Measurements from ENCODE around the gene FXN. TPM values are rescaled to one million over a fixed set of nuclear protein-coding genes. Genes with fewer than 3 reads are reported as not detected.

The FXN gene
- total and polyA plus RNA-seq, 2 donors (not counting 1 experiment from before 2014, with no cell fraction given): 8.8 to 9.6 TPM

DNA sequence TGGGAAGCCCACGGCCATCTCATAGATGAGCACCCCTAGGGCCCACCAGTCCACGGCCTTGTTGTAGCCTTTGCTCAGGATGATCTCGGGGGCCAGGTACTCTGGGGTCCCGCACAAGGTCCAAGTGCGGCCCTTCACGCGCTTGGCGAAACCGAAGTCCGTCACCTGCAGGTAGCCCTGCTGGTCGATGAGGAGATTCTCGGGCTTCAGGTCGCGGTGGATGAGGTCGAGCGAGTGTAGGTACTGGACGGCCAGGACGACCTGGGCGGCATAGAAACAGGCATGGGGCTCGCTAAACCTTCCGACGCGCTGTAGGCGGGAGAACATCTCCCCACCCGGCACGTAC is 22.2 kb upstream of the FXN start:
- peaks cover 8 to 14% of the 10 kb centered on the region in 2 donors for H3K4me1 ChIP-seq (ENCODE audit: control insufficient read depth in 2 of 2, insufficient read depth in 2 of 2, low read length in 2 of 2)
- POLR2A ChIA-PET: no interaction called here

DNA sequence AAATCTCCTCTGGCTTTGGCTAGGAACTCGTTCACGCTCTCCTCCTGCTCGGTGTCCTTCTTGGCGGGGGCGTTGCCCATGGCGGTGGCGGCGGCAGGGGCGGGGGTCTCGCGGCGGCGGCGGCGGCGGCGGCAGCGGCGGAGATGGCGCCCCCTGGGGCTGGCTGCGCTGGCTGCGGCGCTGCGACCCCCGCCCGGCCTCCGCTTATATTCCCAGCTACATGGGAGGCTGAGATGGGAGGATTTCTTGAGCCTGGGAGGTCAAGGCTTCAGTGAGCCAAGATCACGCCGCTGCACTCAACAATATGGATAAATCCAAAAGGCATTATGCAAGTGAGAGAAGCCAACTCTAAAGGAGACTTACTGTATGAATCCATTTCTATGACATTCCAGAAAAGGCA is 21.5 kb upstream of the FXN start, which contains the start of gene PRKACG:
TSS of gene PRKACG (minus strand) at position 101 of the 400 bp plus-strand sequence. CDS start at position 80, 21 bp downstream.
- Histone ChIP-seq H3K4me2 (replicated peaks; ENCODE audit: low read depth, low read length, poor library complexity, severe bottlenecking) (peak within 1 kb of the TSS; percentile 48), H3K9me3 (ENCODE audit: control extremely low read depth in 1 of 3, control insufficient read depth in 2 of 3, insufficient read depth in 1 of 3, low read length in 2 of 3) (peaks cover 0 to 7% (median 0%) of the 10 kb centered on the region in 3 donors), H4K20me1 (ENCODE audit: control insufficient read depth, insufficient read depth, low read length, poor library complexity, severe bottlenecking) (no peaks in the 10 kb centered on the region), H3K4me3 (ENCODE audit: control extremely low read depth in 1 of 5, extremely low read depth in 1 of 5, insufficient read depth in 1 of 5, low read depth in 2 of 5, low read length in 4 of 5) (no peak within 1 kb of the TSS), H3K9ac (ENCODE audit: low read length) (no peak within 1 kb of the TSS), H3K27me3 (replicated peaks in 1 of 4; ENCODE audit: control extremely low read depth in 1 of 4, control insufficient read depth in 3 of 4, insufficient read depth in 4 of 4, low read length in 3 of 4) (no peaks in the 10 kb centered on the region), H3K27ac (ENCODE audit: low read length in 2 of 2) (no peak within 1 kb of the TSS), H3K4me1 (ENCODE audit: control insufficient read depth in 2 of 2, insufficient read depth in 2 of 2, low read length in 2 of 2) (peaks cover 8 to 14% of the 10 kb centered on the region in 2 donors), H3K79me2 (ENCODE audit: control insufficient read depth, insufficient read depth, low read length) (no peaks in the 10 kb centered on the region), H2AFZ (ENCODE audit: insufficient read depth, low read depth, low read length, poor library complexity, severe bottlenecking) (peak within 1 kb of the TSS; percentile 11), H3K36me3 (replicated peaks in 1 of 2; ENCODE audit: control extremely low read depth in 1 of 2, control insufficient read depth in 1 of 2, extremely low read depth in 1 of 2, insufficient read depth in 2 of 2, low read length in 1 of 2) (no peaks in the 10 kb centered on the region)
- WGBS (ENCODE audit: insufficient coverage): 99% methylated on average over 11 of the region's 29 CpGs
- Mint-ChIP-seq H3K9me3 (ENCODE audit: insufficient read depth) (no peaks in the 10 kb centered on the region), H3K27me3 (no peaks in the 10 kb centered on the region), H3K4me3 (peak within 1 kb of the TSS; percentile 48), H3K4me1 (peaks cover 16% of the 10 kb centered on the region), H3K27ac (no peak within 1 kb of the TSS)
- TF ChIP-seq EZH2 (IDR thresholded peaks at IDR 0.05; ENCODE audit: borderline replicate concordance, insufficient read depth, low read depth, low read length, poor library complexity, severe bottlenecking): no peak
- TF ChIP-seq, protein P1, sequence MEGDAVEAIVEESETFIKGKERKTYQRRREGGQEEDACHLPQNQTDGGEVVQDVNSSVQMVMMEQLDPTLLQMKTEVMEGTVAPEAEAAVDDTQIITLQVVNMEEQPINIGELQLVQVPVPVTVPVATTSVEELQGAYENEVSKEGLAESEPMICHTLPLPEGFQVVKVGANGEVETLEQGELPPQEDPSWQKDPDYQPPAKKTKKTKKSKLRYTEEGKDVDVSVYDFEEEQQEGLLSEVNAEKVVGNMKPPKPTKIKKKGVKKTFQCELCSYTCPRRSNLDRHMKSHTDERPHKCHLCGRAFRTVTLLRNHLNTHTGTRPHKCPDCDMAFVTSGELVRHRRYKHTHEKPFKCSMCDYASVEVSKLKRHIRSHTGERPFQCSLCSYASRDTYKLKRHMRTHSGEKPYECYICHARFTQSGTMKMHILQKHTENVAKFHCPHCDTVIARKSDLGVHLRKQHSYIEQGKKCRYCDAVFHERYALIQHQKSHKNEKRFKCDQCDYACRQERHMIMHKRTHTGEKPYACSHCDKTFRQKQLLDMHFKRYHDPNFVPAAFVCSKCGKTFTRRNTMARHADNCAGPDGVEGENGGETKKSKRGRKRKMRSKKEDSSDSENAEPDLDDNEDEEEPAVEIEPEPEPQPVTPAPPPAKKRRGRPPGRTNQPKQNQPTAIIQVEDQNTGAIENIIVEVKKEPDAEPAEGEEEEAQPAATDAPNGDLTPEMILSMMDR (IDR thresholded peaks at IDR 0.05): no peak
- DNase-seq (no peak), ATAC-seq (ENCODE audit: low read depth) (no peak)
- ChIA-PET CTCF (no interaction called here), POLR2A (no interaction called here)
- intact Hi-C loops (cut with micrococcal nuclease): no loop called here

More for the DNA sequence above, 22.2 kb upstream of the FXN start:
- H3K4me3 ChIP-seq (ENCODE audit: control extremely low read depth in 1 of 5, extremely low read depth in 1 of 5, insufficient read depth in 1 of 5, low read depth in 2 of 5, low read length in 4 of 5): no peak overlapping the region
- no peaks in the 10 kb centered on the region for H3K27me3 ChIP-seq (replicated peaks in 1 of 4; ENCODE audit: control extremely low read depth in 1 of 4, control insufficient read depth in 3 of 4, insufficient read depth in 4 of 4, low read length in 3 of 4)
- Mint-ChIP-seq H3K9me3 (ENCODE audit: insufficient read depth) (no peaks in the 10 kb centered on the region), H3K4me1 (peaks cover 16% of the 10 kb centered on the region), H3K27ac (no peak overlapping the region), H3K27me3 (no peaks in the 10 kb centered on the region), H3K4me3 (no peak overlapping the region)
- H3K36me3 ChIP-seq (replicated peaks in 1 of 2; ENCODE audit: control extremely low read depth in 1 of 2, control insufficient read depth in 1 of 2, extremely low read depth in 1 of 2, insufficient read depth in 2 of 2, low read length in 1 of 2): peaks cover 0 to 5% of the 10 kb centered on the region in 2 experiments
- DNase-seq (no peak), ATAC-seq (ENCODE audit: low read depth) (no peak)
- no peak overlapping the region for H3K27ac ChIP-seq (ENCODE audit: low read length in 2 of 2)
- H4K20me1 ChIP-seq (ENCODE audit: control insufficient read depth, insufficient read depth, low read length, poor library complexity, severe bottlenecking): no peaks in the 10 kb centered on the region
- H3K9me3 ChIP-seq (ENCODE audit: control extremely low read depth in 1 of 3, control insufficient read depth in 2 of 3, insufficient read depth in 1 of 3, low read length in 2 of 3): peaks cover 0 to 7% (median 0%) of the 10 kb centered on the region in 3 donors
- CTCF ChIA-PET: interaction anchor here (0.8 kb wide), 1 partner anchor 234 kb away, joined by 3 read pairs; a partner anchor contains a TSS
- no peak overlapping the region for H3K9ac ChIP-seq (ENCODE audit: low read length)
- 87% methylated on average over 20 of the region's 26 CpGs for WGBS (ENCODE audit: insufficient coverage)
- H3K79me2 ChIP-seq (ENCODE audit: control insufficient read depth, insufficient read depth, low read length): no peaks in the 10 kb centered on the region
- intact Hi-C loops (cut with micrococcal nuclease): no loop called here
- H2AFZ ChIP-seq (ENCODE audit: insufficient read depth, low read depth, low read length, poor library complexity, severe bottlenecking): peak overlapping the region; percentile 11
- peak overlapping the region; percentile 48 for H3K4me2 ChIP-seq (replicated peaks; ENCODE audit: low read depth, low read length, poor library complexity, severe bottlenecking)
- TF ChIP-seq, protein P1 (IDR thresholded peaks at IDR 0.05): no peak
- TF ChIP-seq EZH2 (IDR thresholded peaks at IDR 0.05; ENCODE audit: borderline replicate concordance, insufficient read depth, low read depth, low read length, poor library complexity, severe bottlenecking): no peak

All from B cell (primary cell).